ENCODE measurements around the gene HOXC4.

Gene HOXC4

DNA sequence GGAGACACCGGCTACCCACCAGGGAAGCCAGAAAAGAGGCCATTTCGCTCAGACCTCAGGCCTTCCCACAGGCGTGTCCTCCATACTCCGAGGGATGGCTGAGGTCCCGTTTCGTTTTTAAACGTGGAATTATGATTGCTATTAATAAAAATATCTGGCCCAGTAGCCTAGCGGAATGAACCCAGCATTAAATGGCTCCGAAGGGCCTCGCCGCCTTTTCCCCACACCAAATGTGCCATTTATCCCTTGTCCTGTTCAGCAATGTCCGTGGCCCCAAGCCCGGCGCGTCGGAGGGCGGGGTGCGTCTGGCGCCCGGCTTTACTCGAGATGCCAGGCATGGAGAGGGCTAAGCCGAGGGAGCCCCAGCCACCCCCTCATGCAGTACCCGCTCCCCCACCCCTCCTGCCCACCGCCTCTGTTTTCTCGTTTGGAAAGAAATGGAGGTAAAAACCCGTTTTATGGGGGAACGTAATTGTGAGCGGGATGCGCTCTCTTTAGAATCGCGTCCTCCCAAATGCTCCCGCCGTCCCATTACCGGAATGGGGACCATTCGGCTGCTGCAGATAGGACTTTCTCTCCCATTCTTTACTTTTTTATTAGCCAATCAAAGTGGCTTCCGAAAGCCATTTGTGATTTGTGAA, 39.1 kb upstream of the HOXC4 start:
- no peak for DNase-seq (ENCODE audit: low read depth, low spot score)
- ChIA-PET CTCF (interaction anchor here (0.7 to 21.3 kb wide), 11 partner anchors 7 to 200 kb away, joined by 3 to 756 read pairs (median 14); partner anchors contain the start of genes HOXC10, HOXC5, HOXC6 and HOXC8), POLR2A (interaction anchor here (0.6 to 4.1 kb wide), 5 partner anchors 9 to 29 kb away, joined by 3 to 14 read pairs (median 3); partner anchors contain the start of genes HOXC10 and HOXC6)
- TF ChIP-seq, protein P1, sequence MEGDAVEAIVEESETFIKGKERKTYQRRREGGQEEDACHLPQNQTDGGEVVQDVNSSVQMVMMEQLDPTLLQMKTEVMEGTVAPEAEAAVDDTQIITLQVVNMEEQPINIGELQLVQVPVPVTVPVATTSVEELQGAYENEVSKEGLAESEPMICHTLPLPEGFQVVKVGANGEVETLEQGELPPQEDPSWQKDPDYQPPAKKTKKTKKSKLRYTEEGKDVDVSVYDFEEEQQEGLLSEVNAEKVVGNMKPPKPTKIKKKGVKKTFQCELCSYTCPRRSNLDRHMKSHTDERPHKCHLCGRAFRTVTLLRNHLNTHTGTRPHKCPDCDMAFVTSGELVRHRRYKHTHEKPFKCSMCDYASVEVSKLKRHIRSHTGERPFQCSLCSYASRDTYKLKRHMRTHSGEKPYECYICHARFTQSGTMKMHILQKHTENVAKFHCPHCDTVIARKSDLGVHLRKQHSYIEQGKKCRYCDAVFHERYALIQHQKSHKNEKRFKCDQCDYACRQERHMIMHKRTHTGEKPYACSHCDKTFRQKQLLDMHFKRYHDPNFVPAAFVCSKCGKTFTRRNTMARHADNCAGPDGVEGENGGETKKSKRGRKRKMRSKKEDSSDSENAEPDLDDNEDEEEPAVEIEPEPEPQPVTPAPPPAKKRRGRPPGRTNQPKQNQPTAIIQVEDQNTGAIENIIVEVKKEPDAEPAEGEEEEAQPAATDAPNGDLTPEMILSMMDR (IDR thresholded peaks at IDR 0.05; ENCODE audit: insufficient read depth, low read length, missing control alignments), result no peak
- peak overlapping the region; percentile 52 for H3K4me3 ChIP-seq (ENCODE audit: low read depth, low read length)

DNA sequence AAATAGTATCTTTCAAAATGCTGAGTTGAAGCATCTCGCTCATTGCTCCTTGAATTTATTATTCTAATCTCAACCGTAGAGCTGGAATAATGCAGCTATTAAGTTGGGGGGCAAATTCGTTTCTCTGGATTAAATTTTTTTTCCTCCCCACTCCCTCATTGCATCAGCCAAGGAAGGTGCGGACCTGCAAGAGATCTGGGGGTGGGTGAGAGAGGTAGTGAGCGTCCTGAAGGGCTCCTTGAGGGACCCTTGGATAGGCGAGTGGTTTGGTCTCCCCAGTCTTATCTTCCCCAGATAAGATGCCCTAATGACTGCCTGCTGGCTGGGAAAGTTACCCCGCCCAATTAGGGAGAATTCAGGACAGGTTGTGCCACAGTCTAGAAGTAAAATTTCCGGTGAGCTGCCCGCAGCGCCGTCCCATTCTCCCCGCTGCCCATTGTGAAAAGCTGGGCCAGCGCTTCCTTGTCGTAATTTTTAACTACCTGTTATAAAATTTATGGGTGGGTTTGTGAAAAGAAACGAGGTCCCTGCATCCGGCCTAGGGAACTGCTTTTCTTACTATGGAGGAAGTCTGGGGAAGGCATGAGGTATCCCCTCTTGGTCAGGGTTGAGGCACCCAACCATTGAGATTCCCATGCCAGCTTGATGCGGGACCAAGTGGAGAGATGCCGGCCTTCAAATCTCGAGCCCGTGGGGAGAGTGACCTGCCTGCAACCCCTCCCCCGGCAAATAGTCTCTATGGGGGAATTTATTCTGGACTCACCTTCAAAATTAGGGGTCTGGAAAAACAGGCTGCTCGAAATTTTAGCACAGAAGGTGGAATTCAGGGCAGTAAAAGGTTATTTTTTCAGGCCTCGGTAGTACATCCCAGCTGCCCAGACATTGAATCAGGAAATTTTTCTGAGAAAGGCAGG, 38.4 kb upstream of the HOXC4 start:
- DNase-seq (ENCODE audit: low read depth, low spot score), result no peak
- TF ChIP-seq, protein P1 (IDR thresholded peaks at IDR 0.05; ENCODE audit: insufficient read depth, low read length, missing control alignments), result no peak
- CTCF ChIA-PET, result interaction anchor here (0.5 to 21.3 kb wide), 10 partner anchors 8 to 192 kb away, joined by 3 to 385 read pairs (median 8); partner anchors contain the start of genes HOXC5, HOXC6 and HOXC8

DNA sequence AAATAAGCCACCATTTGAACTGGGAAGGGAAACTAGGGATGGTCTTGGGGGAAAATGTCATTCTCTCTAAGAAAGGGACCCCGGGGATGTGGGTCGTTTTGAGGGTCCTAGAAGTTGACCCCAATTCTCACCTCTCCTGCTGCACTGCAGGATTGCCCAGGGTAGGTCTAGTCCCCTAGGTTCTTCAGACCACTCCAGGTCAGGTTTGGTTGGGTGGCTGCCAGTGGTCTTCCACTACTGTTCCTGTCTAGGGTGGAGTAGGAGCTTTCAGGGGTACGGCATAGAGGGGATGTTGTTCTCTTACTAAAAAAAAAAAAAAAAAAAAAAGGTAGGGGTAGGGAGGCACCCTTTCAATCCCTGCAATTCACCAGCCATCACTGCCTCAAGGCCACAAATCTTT, 37.6 kb upstream of the HOXC4 start:
- POLR2A ChIA-PET, result interaction anchor here (0.6 to 2.8 kb wide), 9 partner anchors 8 to 263 kb away, joined by 3 to 53 read pairs (median 10); partner anchors contain the start of genes HOXC10, HOXC5, HOXC6 and HOXC8
- no peak for DNase-seq (ENCODE audit: low read depth, low spot score)
- TF ChIP-seq, protein P1 (IDR thresholded peaks at IDR 0.05; ENCODE audit: insufficient read depth, low read length, missing control alignments), result no peak
- CTCF ChIA-PET, result interaction anchor here (0.6 to 21.3 kb wide), 15 partner anchors 8 to 354 kb away, joined by 3 to 385 read pairs (median 6); partner anchors contain the start of genes HOXC10, HOXC5, HOXC6 and HOXC8
- H3K4me3 ChIP-seq (ENCODE audit: low read depth, low read length), result peak overlapping the region; percentile 88

More for the DNA sequence above, 38.4 kb upstream of the HOXC4 start:
- POLR2A ChIA-PET, result interaction anchor here (0.5 to 4.1 kb wide), 6 partner anchors 12 to 355 kb away, joined by 3 to 34 read pairs (median 10); partner anchors contain the start of genes HOXC5 and HOXC6
- H3K4me3 ChIP-seq (ENCODE audit: low read depth, low read length), result peak overlapping the region; percentile 88

DNA sequence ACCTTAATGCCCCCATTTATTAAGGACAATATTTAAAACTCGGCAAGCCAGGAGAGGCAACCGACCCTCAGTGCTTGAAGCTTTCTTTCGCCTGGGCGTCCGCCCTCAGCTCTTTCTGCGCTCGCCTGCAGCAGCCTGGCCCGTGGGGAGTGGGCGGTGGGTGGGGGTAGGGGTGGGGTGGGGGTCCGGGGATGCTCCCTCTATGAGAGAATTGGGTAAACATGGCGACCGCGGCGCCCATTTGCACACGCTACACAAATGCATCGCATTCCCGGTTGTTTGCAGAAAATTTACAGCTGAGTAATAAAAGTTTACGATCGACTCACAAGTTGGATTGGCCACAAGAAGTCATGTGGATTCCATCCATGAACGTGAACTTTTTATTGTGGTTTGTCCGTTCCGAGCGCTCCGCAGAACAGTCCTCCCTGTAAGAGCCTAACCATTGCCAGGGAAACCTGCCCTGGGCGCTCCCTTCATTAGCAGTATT, 37.1 kb upstream of the HOXC4 start:
- TF ChIP-seq, protein P1 (IDR thresholded peaks at IDR 0.05; ENCODE audit: insufficient read depth, low read length, missing control alignments), result no peak
- peak; percentile 86 for DNase-seq (ENCODE audit: low read depth, low spot score)
- ChIA-PET POLR2A (interaction anchor here (0.5 to 2.8 kb wide), 14 partner anchors 9 to 455 kb away, joined by 3 to 53 read pairs (median 4); partner anchors contain the start of genes HOXC10, HOXC5, HOXC6 and HOXC8), CTCF (interaction anchor here (0.6 to 21.3 kb wide), 15 partner anchors 9 to 354 kb away, joined by 3 to 385 read pairs (median 6); partner anchors contain the start of genes HOXC10, HOXC5, HOXC6 and HOXC8)
- peak overlapping the region; percentile 88 for H3K4me3 ChIP-seq (ENCODE audit: low read depth, low read length)

DNA sequence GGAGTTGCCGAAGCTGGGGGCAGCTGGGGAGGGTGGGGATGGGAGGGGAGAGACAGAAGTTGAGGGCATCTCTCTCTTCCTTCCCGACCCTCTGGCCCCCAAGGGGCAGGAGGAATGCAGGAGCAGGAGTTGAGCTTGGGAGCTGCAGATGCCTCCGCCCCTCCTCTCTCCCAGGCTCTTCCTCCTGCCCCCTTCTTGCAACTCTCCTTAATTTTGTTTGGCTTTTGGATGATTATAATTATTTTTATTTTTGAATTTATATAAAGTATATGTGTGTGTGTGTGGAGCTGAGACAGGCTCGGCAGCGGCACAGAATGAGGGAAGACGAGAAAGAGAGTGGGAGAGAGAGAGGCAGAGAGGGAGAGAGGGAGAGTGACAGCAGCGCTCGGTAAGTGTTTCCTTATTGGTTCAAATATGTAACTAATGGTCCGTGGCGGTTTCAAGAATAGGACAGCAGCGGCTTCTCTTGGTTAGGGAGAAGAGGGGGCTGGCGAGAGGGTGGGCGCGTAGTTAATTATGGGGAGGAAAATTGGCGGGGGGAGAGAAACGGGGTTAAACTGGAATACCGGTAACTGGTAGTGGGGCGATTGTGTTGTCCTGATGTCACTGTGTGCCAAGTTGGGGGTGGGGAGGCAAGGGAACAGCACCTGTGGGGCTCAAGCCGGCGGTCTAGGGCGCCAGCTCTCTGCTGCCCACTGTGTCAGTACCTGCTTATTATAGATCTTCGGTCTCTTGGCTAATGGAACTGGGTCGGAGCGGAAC, 36.4 kb upstream of the HOXC4 start:
- peak overlapping the region; percentile 88 for H3K4me3 ChIP-seq (ENCODE audit: low read depth, low read length)
- ChIA-PET CTCF (interaction anchor here (0.6 to 21.3 kb wide), 21 partner anchors 9 to 353 kb away, joined by 3 to 385 read pairs (median 5); partner anchors contain the start of genes HOXC10, HOXC5, HOXC6 and HOXC8), POLR2A (interaction anchor here (0.5 to 2.8 kb wide), 21 partner anchors 9 to 455 kb away, joined by 3 to 53 read pairs (median 4); partner anchors contain the start of genes HOXC10, HOXC5, HOXC6 and HOXC8)
- no peak for DNase-seq (ENCODE audit: low read depth, low spot score)
- TF ChIP-seq, protein P1 (IDR thresholded peaks at IDR 0.05; ENCODE audit: insufficient read depth, low read length, missing control alignments), result no peak

Data from AG04449 (cell line).